Thyroid gland (tissue), 4 donors: ENCODE results near the gene FAM78B.

Experiments
- CTCF ChIP-seq, 6 experiments: fragments of 200-600 bp in 3 of 6; fragments of 450-650 bp in 3 of 6; sonication (generic) in 3 of 6; IDR thresholded peaks; one replicate each; pipeline ENCODE4 v1.5.1; 2016 to 2019; ENCODE audit warnings: antibody characterized with exemption in 6 of 6, mild to moderate bottlenecking in 2 of 6, inconsistent platforms in 1 of 6, moderate library complexity in 1 of 6
- POLR2A ChIP-seq, 2 donors: fragments of 450-650 bp; IDR thresholded peaks; one replicate each; pipeline ENCODE4 v1.6.1; 2017; ENCODE audit warnings: antibody characterized with exemption in 2 of 2, mild to moderate bottlenecking in 2 of 2, moderate library complexity in 1 of 2

GRCh38 chr1:166151804-166152203, 15.0 kb downstream of the FAM78B start:
- TF ChIP-seq CTCF (IDR thresholded peaks at IDR 0.05) (no peak), POLR2A (IDR thresholded peaks at IDR 0.05) (no peak)
